Hepatocyte (in vitro differentiated cells): ENCODE results near the gene GNG12. TPM values are rescaled to one million over a fixed set of nuclear protein-coding genes. Genes with fewer than 3 reads are reported as not detected.

ENCODE experiments used
- DNase-seq: peaks from one replicate; pipeline ENCODE4 v3.0.0-alpha.2; 2016; ENCODE audit warnings: low spot score
- H2AFZ ChIP-seq: fragments of 200-600 bp; sonication (generic); 2 replicates; pipeline ENCODE4 v1.6.0; 2016; ENCODE audit warnings: antibody characterized with exemption, mild to moderate bottlenecking
- H3K27ac ChIP-seq: fragments of 200-600 bp; sonication (generic); 2 replicates; pipeline ENCODE4 v1.5.1; 2016; ENCODE audit warnings: mild to moderate bottlenecking
- H3K27me3 ChIP-seq: fragments of 200-600 bp; sonication (generic); 2 replicates; pipeline ENCODE4 v1.6.1; 2016
- H3K36me3 ChIP-seq: fragments of 200-600 bp; sonication (generic); replicated peaks from 2 replicates; pipeline ENCODE4 v1.5.1; 2016; ENCODE audit warnings: low read depth; ENCODE audit not compliant: insufficient read depth
- H3K4me1 ChIP-seq: fragments of 200-600 bp; sonication (generic); 2 replicates; pipeline ENCODE4 v1.5.1; 2016; ENCODE audit warnings: mild to moderate bottlenecking, moderate library complexity; ENCODE audit not compliant: insufficient read depth
- H3K4me2 ChIP-seq: fragments of 200-600 bp; sonication (generic); 2 replicates; pipeline ENCODE4 v1.6.0; 2016
- H3K4me3 ChIP-seq: fragments of 200-600 bp; sonication (generic); 2 replicates; pipeline ENCODE4 v1.5.1; 2016; ENCODE audit warnings: mild to moderate bottlenecking
- H3K79me2 ChIP-seq: fragments of 200-600 bp; sonication (generic); 2 replicates; pipeline ENCODE4 v1.6.0; 2017; ENCODE audit warnings: mild to moderate bottlenecking
- H3K9me2 ChIP-seq: fragments of 200-600 bp; sonication (generic); replicated peaks from 2 replicates; pipeline ENCODE4 v1.6.0; 2017; ENCODE audit warnings: mild to moderate bottlenecking; ENCODE audit not compliant: insufficient read depth
- H3K9me3 ChIP-seq: fragments of 200-600 bp; sonication (generic); 2 replicates; pipeline ENCODE4 v1.5.1; 2016; ENCODE audit warnings: low read depth, mild to moderate bottlenecking
- H4K20me1 ChIP-seq: fragments of 200-600 bp; sonication (generic); 2 replicates; pipeline ENCODE4 v1.6.0; 2016; ENCODE audit warnings: mild to moderate bottlenecking; ENCODE audit not compliant: insufficient read depth, poor library complexity, severe bottlenecking
- CTCF ChIP-seq: fragments of 200-600 bp; sonication (generic); IDR thresholded peaks from 2 replicates; pipeline ENCODE4 v1.5.1; 2016; ENCODE audit warnings: antibody characterized with exemption, mild to moderate bottlenecking; ENCODE audit not compliant: poor library complexity
- EZH2 ChIP-seq: fragments of 200-600 bp; sonication (generic); IDR thresholded peaks from 2 replicates; pipeline ENCODE4 v1.6.1; 2016; ENCODE audit warnings: antibody characterized with exemption, mild to moderate bottlenecking, borderline replicate concordance
- EZH2phosphoT487 ChIP-seq: fragments of 200-600 bp; sonication (generic); IDR thresholded peaks from one replicate; pipeline ENCODE4 v1.6.1; 2018; ENCODE audit warnings: antibody characterized with exemption, mild to moderate bottlenecking, low read depth, moderate library complexity; ENCODE audit not compliant: unreplicated experiment, severe bottlenecking
- WGBS: methylation state at CpG from one replicate; pipeline ENCODE4 v1.1.6; 2016; ENCODE audit warnings: low lambda C conversion rate; ENCODE audit errors: missing lambda C conversion rate; 5-methylcytosine and 5-hydroxymethylcytosine counted together
- polyA plus RNA-seq: library from polyadenylated mRNA; unstranded; fragments of >200 nt; fragmentation: Nextera tagmentation; extraction: Ambion mirVana; gene quantifications from 2 replicates; pipeline ENCODE4 v1.2.1, GENCODE V29; 2016
- total RNA-seq: library from RNA; depleted of rRNA; stranded (reverse); fragments of >200 nt; gene quantifications from 2 replicates; pipeline ENCODE4 v1.2.3, GENCODE V29; 2014

Gene GNG12
- total and polyA plus RNA-seq, 2 experiments from 2014 or later: 49.6 to 108 TPM

GRCh38 chr1:67804710-67805109 is 28.6 kb downstream of the GNG12 start:
- Histone ChIP-seq H3K9me3 (no peaks in the 10 kb centered on the region), H3K4me3 (no peak overlapping the region), H3K4me2 (peak overlapping the region; percentile 43), H3K27ac (peak overlapping the region; percentile 75), H3K4me1 (peaks cover 31% of the 10 kb centered on the region), H3K27me3 (no peaks in the 10 kb centered on the region), H3K79me2 (peaks cover 88% of the 10 kb centered on the region), H3K36me3 (no peaks in the 10 kb centered on the region), H3K9me2 (no peaks in the 10 kb centered on the region), H2AFZ (no peak overlapping the region), H4K20me1 (no peaks in the 10 kb centered on the region)
- WGBS: 77% methylated on average over 2 of the region's 2 CpGs
- TF ChIP-seq EZH2phosphoT487 (no peak), CTCF (no peak), EZH2 (no peak)
- DNase-seq: no peak

- no peak for DNase-seq
- H2AFZ ChIP-seq: no peak overlapping the region
- H3K9me2 ChIP-seq: no peaks in the 10 kb centered on the region
- peak overlapping the region; percentile 75 for H3K27ac ChIP-seq
- no peak for TF ChIP-seq EZH2phosphoT487
- TF ChIP-seq CTCF: no peak
- TF ChIP-seq EZH2: no peak
- H3K27me3 ChIP-seq: no peaks in the 10 kb centered on the region
- peaks cover 86% of the 10 kb centered on the region for H3K79me2 ChIP-seq
- H3K4me1 ChIP-seq: peaks cover 31% of the 10 kb centered on the region
- H3K4me3 ChIP-seq: no peak overlapping the region
- 73% methylated on average over 7 of the region's 7 CpGs for WGBS
- no peaks in the 10 kb centered on the region for H3K9me3 ChIP-seq
- peak overlapping the region; percentile 43 for H3K4me2 ChIP-seq
- H4K20me1 ChIP-seq: no peaks in the 10 kb centered on the region
- H3K36me3 ChIP-seq: no peaks in the 10 kb centered on the region
These were observed 29.6 kb downstream of the GNG12 start for GRCh38 chr1:67803380-67804279.

- Histone ChIP-seq H2AFZ (no peak overlapping the region), H3K9me2 (no peaks in the 10 kb centered on the region), H3K4me1 (peaks cover 31% of the 10 kb centered on the region), H3K27me3 (no peaks in the 10 kb centered on the region), H3K4me3 (no peak overlapping the region), H3K9me3 (no peaks in the 10 kb centered on the region), H3K79me2 (peaks cover 86% of the 10 kb centered on the region), H4K20me1 (no peaks in the 10 kb centered on the region), H3K4me2 (peak overlapping the region; percentile 29), H3K36me3 (no peaks in the 10 kb centered on the region), H3K27ac (peak overlapping the region; percentile 33)
- WGBS: 66% methylated on average over 3 of the region's 3 CpGs
- TF ChIP-seq CTCF (no peak), EZH2 (no peak), EZH2phosphoT487 (no peak)
- no peak for DNase-seq
These were observed 30.7 kb downstream of the GNG12 start for GRCh38 chr1:67802565-67802964.
